Hematopoietic multipotent progenitor cell treated with erythropoietin and hydrocortisone succinate and interleukin-3 and kit ligand, for 6 days (in vitro differentiated cells): ENCODE results near the gene CACNA1I.

Experiments
- DNase-seq: peaks from one replicate; pipeline ENCODE4 v3.0.0-alpha.2; 2015

The CACNA1I gene

GRCh38 chr22:39705386-39705785, 134.8 kb downstream of the CACNA1I start:
- DNase-seq, result no peak

GRCh38 chr22:39706376-39707140, 136.0 kb downstream of the CACNA1I start:
- no peak for DNase-seq

GRCh38 chr22:39707351-39707750, 136.8 kb downstream of the CACNA1I start:
- no peak for DNase-seq

- no peak for DNase-seq
These were observed 137.3 kb downstream of the CACNA1I start for GRCh38 chr22:39707816-39708215.

GRCh38 chr22:39710380-39711150, 140.0 kb downstream of the CACNA1I start:
- no peak for DNase-seq

GRCh38 chr22:39712081-39712480, 141.5 kb downstream of the CACNA1I start:
- no peak for DNase-seq

GRCh38 chr22:39712751-39713525, 142.4 kb downstream of the CACNA1I start:
- no peak for DNase-seq

GRCh38 chr22:39713799-39714290, 143.3 kb downstream of the CACNA1I start:
- DNase-seq, result no peak

GRCh38 chr22:39714321-39714720, 143.8 kb downstream of the CACNA1I start:
- DNase-seq, result no peak

GRCh38 chr22:39715778-39716495, 145.4 kb downstream of the CACNA1I start:
- no peak for DNase-seq

- DNase-seq, result no peak
These were observed 146.0 kb downstream of the CACNA1I start for GRCh38 chr22:39716534-39716933.

- no peak for DNase-seq
These were observed 146.5 kb downstream of the CACNA1I start for GRCh38 chr22:39717099-39717498.

- peak; percentile 33 for DNase-seq
These were observed 147.7 kb downstream of the CACNA1I start for GRCh38 chr22:39718206-39718605.

- no peak for DNase-seq
These were observed 148.4 kb downstream of the CACNA1I start for GRCh38 chr22:39718921-39719475.

GRCh38 chr22:39719559-39720450, 149.3 kb downstream of the CACNA1I start:
- DNase-seq, result no peak

GRCh38 chr22:39721206-39722031, 150.9 kb downstream of the CACNA1I start:
- no peak for DNase-seq

- no peak for DNase-seq
These were observed 151.4 kb downstream of the CACNA1I start for GRCh38 chr22:39722032-39722325.

- DNase-seq, result peak; percentile 86
These were observed 151.9 kb downstream of the CACNA1I start for GRCh38 chr22:39722501-39722900.

GRCh38 chr22:39723463-39723862, 152.9 kb downstream of the CACNA1I start:
- DNase-seq, result no peak

GRCh38 chr22:39723899-39724351, 153.4 kb downstream of the CACNA1I start:
- peak; percentile 92 for DNase-seq
